Uterine smooth muscle cell (primary cell): ENCODE results near the gene PRSS56. TPM values are rescaled to one million over a fixed set of nuclear protein-coding genes. Genes with fewer than 3 reads are reported as not detected.

Experiments used
- total RNA-seq: library from RNA; depleted of rRNA; stranded (reverse); fragments of >200 nt; gene quantifications from 2 replicates; pipeline ENCODE4 v1.2.3, GENCODE V29; 2014

Gene PRSS56
- not detected in 2 replicates for total RNA-seq

DNA sequence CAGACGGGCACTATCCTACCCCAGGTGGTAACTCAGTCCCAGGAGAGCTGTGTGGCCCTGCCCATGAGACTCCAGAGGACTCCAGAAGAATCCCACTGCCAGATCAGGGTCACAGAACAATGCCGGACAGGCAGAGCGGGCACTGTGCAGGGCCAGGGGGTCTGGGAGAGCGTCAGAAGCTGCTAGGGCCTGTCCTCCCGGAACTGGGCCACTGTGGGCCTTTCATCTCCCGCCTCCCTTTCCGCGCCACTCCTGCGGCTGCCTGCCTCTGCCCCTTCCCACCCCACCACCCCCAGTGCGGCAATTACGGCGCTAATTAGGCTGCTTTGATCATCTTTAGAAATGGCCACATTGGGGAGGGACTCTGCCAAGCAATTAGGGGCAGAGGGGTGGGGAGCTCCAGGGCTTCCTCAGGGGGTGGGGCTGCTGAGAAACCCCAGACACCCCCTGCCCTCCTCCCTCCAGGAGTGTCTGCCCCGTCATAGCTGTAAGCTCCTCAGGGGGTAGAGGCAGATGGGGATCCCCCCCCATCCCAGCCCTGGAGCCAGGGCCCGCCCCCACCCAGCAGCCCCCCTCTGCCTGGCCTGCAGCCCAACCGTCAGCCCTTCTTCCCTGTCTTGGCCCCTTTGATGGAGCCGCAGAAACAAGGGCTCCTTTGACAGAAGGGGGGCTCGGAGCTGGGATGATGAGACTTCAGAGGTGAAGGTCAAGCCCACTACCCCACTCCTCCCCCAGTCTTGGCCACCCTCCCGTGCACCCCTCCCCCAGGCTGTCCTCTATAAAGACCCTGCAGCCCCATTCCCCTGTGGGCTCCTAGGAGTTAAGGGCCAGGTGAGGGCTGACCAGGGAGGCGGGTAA is at the start of gene PRSS56:
PRSS56 (plus strand) TSS at position 808 of the 858 bp plus-strand sequence. CDS start 211 bp downstream, outside the sequence.

DNA sequence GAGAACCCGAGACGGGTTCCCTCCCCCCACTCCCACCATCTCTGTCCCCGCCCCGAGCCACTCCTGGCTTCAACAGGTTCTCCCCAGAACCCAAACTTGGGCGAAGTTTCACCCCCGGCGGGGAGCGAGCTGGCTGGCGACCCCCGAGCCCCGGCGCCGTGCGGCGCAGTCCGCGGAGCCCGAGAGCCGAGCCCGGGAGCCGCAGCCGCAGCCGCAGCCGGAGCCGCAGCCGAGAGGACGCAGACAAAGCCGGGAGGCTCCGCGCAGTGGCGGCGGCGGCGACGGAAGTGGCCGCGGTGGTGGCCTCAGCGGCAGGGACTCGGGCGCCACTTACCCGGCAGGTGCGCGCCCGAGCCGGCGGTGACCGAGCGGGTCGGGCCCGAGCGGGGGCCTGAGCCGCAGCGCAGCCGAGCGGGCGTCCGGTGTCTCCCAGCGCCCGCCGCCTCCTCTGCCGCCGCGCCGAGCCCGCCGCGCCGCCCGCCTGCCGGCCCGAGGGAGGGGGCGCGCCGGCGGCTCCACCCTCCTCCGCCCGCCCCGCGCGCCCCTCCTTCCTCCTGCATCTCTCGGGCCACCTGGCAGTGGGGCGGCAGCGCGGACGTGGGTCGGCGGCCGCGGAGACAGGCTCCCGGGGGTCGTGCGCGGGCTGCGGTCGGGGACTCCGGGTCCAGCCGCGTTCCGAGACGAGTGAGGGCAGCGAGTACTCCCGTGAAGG is 32.6 kb upstream of the PRSS56 start, which contains the start of gene ECEL1:
ECEL1 (minus strand) TSS at position 450 of the 712 bp plus-strand sequence. CDS start 1,181 bp downstream, outside the sequence.

DNA sequence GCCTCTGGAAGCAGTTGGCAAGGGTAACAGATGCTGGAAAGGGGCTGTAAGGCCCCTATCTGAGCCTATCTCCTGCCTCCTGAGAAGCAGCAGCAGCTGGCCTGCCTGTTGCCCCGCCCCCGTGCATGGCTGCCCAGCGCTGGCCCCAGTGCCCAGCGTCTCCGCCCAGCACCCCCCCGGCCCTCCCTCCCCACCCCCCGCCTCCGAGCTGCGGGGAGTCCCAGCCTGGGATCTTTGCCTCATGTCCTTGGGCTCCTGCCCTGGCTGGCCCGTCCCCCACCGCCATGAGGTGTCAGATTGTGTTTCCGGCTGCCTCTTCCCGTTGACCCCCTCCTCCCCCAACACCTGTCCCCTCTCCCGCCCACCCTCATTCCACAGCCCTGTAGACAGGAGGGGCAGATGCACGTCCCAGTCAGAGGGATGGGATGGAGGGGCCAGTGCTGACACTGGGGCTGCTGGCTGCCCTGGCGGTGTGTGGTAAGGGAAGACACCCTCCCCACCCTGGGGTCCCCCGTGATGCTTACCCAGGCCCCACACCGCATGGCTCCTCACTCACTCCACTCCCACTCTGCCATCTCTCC is 5.7 kb downstream of the PRSS56 start, which contains the start of gene CHRND:
CHRND (plus strand) TSS at position 370 of the 581 bp plus-strand sequence; CDS start at position 426, 56 bp downstream.

DNA sequence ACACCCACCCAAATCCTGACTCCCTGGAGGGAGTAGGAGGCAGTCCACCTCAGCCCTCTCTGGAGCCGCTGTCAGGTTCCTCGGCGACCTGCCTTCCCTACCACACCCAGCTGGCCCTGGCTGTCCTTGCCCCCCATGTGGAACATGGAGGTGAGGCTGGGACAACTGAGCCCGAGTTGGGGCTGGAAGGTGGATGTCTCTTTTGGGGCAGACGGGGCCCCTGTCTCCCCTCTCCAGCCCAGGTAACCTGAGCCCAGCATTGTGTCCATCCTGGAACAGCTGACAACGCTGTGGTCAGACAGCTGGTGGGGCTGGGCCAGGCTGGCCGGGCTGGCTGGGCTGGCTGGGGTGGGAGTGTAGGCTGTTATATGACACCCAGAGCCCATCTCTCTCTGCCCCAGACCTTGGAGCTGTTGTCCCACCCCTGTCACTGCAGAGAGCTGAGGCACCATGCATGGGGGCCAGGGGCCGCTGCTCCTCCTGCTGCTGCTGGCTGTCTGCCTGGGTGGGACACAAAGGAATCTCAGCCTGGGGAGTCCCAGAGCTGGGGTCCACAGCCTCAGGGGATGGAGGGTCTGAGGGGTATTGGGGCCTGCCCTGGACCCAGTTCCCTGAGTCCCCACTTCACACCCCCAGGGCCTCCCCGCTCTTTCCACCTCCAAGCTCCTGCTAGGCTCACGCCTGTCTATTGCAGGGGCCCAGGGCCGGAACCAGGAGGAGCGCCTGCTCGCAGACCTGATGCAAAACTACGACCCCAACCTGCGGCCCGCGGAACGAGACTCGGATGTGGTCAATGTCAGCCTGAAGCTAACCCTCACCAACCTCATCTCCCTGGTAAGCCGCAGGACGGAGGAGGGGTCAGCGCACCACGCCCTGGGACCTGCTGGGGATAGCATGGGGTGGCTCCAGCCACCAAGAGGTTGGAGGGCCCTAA is 19.4 kb downstream of the PRSS56 start, which contains the start of gene CHRNG:
CHRNG (plus strand) TSS at position 395 of the 934 bp plus-strand sequence; CDS start at position 451, 56 bp downstream.

DNA sequence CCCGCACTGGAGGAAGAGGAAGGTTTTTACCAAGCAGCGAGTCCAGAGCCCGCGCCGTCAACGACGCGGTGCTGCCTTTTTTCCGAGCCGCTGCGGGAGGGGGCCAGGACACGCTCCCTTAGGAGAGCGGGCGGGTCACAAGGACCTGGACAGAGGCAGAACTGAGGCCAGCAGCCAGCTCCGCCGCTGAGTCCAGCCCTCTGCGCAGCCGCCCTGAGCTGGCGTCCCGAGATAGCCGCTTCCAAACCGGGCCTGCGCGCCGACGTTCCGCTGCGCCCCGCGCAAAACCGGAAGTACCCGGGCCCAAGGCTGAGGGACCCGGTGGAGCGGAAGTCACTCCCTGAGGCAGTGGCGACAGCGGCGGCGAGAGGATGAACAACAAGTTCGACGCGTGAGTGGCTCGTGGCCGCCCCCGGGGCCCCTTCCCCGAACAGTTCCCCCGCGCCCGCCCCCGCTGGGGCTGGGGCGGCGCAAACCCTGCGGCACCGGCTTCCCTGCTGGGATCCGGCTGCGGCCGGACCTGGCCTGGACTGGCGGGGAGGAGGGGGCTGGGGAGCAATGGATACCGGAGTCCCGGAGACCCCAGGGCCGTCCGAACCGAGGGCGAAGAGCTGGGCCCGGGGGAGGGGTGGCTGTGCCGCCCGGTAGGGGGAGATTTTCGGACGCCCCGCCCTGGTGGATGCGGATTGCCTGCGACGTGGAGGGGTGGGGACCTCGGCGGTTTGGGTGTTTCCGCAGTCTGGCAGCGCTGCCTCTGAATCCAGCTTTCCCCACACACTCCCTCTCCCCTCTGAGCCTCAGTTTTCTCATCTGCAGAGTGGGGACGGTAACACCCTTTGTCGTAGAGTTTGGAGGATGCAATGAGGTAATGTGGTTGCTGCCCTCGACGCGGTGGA is 30.4 kb downstream of the PRSS56 start, which contains the start of the genes EIF4E2 and TIGD1:
EIF4E2 (plus strand) TSS at position 336 of the 896 bp plus-strand sequence; CDS start at position 372, 36 bp downstream.
TIGD1 (minus strand) TSS at position 204 of the 896 bp plus-strand sequence. CDS start 675 bp downstream, outside the sequence.

Other genes with a start within 250 kb of the PRSS56 start
- gene ALPP, start 141.6 kb upstream of the PRSS56 start, total RNA-seq: not detected in 2 replicates
- gene ALPG, start 113.5 kb upstream of the PRSS56 start, total RNA-seq: not detected in 2 replicates
- gene ALPI, start 64.2 kb upstream of the PRSS56 start, total RNA-seq: not detected in 2 replicates
- not detected in 2 replicates for gene ECEL1, start 32.6 kb upstream of the PRSS56 start, total RNA-seq
- not detected in 2 replicates for gene CHRND, start 5.8 kb downstream of the PRSS56 start, total RNA-seq
- gene CHRNG, start 19.3 kb downstream of the PRSS56 start, total RNA-seq: not detected in 2 replicates
- gene TIGD1, start 30.2 kb downstream of the PRSS56 start, total RNA-seq: 2.6 and 3.0 TPM in 2 replicates
- gene EIF4E2, start 30.3 kb downstream of the PRSS56 start, total RNA-seq: 96.3 and 135 TPM in 2 replicates
- gene EFHD1, start 113.2 kb downstream of the PRSS56 start, total RNA-seq: 0.12 TPM in 1 of 2 replicates, not detected in the other
- gene GIGYF2, start 176.9 kb downstream of the PRSS56 start, total RNA-seq: 68.5 and 74.1 TPM in 2 replicates